Caki2 (cell line): ENCODE measurements around the gene HSDL2. TPM values are rescaled to one million over a fixed set of nuclear protein-coding genes. Genes with fewer than 3 reads are reported as not detected.

Experiments used
- DNase-seq: peaks from one replicate; pipeline ENCODE4 v3.0.0-alpha.2; 2015; ENCODE audit warnings: low read depth
- in situ Hi-C: cut with HindIII; loops from 2 replicates; pipeline ENCODE4 v1.10.0; 2016; ENCODE audit warnings: low sequenced_read_pairs, low pct_unique_long_range_greater_than_20kb, mixed read lengths
- total RNA-seq: library from RNA; depleted of rRNA; stranded (reverse); fragments of >200 nt; shearing (Covaris generic); gene quantifications from 2 replicates; pipeline ENCODE4 v1.2.3, GENCODE V29; 2014; ENCODE audit warnings: low replicate concordance; rRNA removed

The HSDL2 gene
- total RNA-seq: 15.3 and 30.7 TPM in 2 replicates

DNA sequence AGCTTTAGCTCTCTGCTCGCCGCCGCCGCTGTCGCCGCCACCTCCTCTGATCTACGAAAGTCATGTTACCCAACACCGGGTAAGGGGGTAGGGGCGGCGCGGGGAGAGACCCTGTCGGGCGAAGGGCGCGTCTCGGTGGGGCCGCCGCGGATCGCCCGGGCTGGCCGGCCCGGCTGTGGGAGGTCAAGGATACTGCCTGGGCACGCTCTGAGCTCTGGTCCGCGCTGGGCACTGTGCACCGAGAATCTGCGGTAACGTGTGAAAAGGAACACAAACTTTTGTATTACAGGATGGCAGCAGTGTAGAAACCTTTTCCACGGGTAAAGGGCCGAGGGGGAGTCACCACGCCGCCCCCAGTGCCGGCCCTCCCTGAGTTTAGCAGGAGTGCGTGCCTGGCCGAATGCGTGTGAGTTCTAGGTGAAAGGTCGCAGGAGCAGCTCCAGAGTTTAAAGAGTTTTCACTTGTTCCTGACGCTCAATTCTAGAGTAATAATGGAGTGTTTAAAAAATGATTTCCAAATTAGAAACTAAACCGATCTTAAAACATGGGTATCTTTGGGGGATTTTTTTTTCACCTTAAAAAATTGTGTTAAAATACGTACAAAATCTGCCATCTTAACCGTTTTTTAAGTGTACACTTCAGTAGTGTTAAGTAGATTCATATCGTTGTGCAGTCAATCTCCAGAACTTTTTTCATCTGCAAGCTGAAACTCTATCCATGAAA is at the start of gene HSDL2:
Gene HSDL2 (plus strand): TSS at position 7 of the 723 bp plus-strand sequence. CDS start 56 bp downstream, at position 63.
- DNase-seq: no peak
- in situ Hi-C loops: no loop called here

- peak; percentile 42 for DNase-seq
- in situ Hi-C loops: no loop called here
Observed at GRCh38 chr9:112331674-112331952, 48.3 kb upstream of the HSDL2 start.

- DNase-seq: no peak
- in situ Hi-C loops: no loop called here
Observed at GRCh38 chr9:112332214-112332613, 47.7 kb upstream of the HSDL2 start.

- no peak for DNase-seq
- in situ Hi-C loops: no loop called here
Observed at GRCh38 chr9:112332674-112332976, 47.3 kb upstream of the HSDL2 start.

DNA sequence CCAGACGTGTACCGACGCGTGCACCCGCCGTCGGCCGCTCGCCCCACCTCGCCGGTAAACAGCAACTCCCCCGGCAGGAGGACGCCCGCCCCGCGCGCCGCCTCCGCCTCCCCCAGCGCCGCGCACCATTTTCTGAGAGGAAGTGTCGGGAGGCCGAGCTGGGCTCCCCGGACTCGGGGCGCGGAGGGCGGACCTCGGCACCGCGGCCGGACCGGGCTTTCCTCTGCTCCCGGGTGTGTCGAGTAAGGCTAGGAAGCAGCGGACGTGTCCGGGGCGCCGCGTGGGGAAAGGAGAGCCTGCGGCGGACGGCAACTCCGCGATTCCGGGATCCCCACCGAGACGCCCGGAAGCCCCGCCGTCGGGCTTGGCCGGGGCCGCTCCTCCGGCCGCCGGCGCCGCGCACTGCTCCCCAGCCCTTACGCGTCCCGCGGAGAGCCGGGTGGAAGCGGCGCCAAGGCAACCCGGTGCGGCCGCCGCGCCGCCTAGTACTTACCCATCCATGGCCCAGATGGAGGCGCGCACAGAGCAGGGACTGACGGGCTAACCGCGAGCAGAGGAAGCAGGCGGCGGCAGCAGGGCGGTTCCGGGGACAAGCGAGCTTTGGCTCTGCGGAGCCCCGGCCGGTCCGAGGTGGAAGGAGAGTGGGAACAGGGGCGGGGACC is 46.8 kb upstream of the HSDL2 start, which contains the start of gene PTBP3:
Gene PTBP3 (minus strand): TSS at position 643 of the 662 bp plus-strand sequence. CDS start 35,754 bp downstream, outside the sequence.
- in situ Hi-C loops: no loop called here
- peak; percentile 74 for DNase-seq

DNA sequence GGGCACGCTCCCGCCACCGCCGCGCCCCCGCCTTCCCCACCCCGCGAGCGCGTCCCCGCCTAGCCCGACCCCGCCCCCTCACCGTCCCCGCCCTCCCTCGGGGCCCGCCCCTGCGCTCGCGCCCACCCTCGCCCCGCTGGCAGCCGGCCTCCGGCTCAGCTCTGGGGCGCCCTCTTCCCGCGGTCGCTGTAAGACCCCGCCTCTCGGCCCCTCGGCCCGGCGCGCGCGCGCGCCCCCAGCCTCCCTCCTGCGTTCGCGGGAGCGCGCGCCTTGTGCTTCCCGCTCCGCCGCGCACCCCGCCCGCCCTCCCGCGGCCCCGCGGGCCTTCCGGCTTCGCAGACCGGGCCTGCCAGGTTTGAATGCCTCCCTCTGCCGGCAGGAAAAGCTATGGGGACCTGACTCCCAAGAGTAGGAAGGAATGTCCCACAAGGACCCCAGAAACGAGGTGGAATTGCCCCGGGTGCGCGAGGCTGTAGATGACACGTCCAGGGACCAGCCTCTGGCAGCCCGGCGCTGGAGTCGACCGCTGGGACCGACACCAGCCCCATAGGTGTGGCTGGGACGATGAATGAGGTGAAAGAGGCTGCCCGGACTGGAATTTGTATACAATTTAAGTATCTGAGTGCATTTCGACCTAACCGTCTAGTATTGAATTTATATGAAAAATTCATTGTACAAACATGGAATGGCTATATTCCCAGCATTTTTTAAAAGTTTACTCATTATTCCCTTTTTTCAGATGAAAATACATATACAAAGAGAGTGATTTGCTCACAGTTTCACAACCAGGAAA is 46.1 kb upstream of the HSDL2 start:
- DNase-seq: peak; percentile 90
- in situ Hi-C loops: no loop called here

- in situ Hi-C loops: no loop called here
Observed at GRCh38 chr9:112334432-112334841, 45.5 kb upstream of the HSDL2 start.

DNA sequence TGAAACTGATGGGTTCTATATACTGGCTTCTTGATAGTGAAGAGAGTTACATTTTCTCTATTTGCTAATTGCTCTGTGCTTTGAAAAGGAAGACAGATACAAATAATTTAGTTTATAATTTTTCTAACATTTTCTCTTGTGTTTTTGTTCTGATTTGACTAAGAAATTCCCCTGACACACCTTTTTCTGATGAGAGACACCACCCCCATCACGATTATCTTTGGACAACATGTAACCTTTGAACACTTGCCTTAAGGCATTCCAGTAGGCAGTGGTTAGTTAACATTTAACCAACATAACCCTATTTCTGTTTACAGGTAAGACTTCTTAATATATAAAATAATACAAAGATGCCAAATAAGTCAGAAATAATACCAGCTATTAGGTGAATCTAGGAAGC is 42.4 kb upstream of the HSDL2 start:
- DNase-seq: no peak
- in situ Hi-C loops: no loop called here

More at GRCh38 chr9:112334432-112334841, 45.5 kb upstream of the HSDL2 start:
- DNase-seq: peak; percentile 62

- DNase-seq: peak; percentile 68
Observed at GRCh38 chr9:112338561-112338960, 41.3 kb upstream of the HSDL2 start.

GRCh38 chr9:112339886-112340285 is 40.0 kb upstream of the HSDL2 start:
- DNase-seq: no peak
- in situ Hi-C loops: no loop called here

More at GRCh38 chr9:112338561-112338960, 41.3 kb upstream of the HSDL2 start:
- in situ Hi-C loops: no loop called here

- in situ Hi-C loops: no loop called here
- DNase-seq: peak; percentile 89
Observed at GRCh38 chr9:112341730-112342129, 38.2 kb upstream of the HSDL2 start.

GRCh38 chr9:112348257-112349007 is 31.5 kb upstream of the HSDL2 start:
- in situ Hi-C loops: no loop called here
- DNase-seq: peak; percentile 59

- in situ Hi-C loops: no loop called here
- DNase-seq: no peak
Observed at GRCh38 chr9:112349008-112349333, 30.9 kb upstream of the HSDL2 start.

DNA sequence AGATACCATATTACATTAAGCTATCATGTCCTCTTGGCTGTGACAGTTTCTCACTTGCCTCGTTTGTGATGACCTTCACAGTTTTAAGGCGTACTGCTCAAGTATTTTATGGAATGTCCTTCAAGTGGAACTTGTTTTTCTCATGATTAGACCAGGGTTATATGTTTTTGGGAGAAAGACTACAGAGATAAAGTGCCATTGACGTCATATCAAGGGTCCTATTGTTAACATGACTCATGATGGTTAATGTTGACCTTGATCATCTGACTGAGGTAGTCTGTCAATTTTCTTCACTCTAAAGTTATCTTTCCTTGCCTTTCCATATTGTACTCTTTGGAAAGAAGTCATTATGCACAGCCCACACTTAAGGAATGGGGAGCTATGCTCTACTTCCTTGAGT is 28.7 kb upstream of the HSDL2 start:
- DNase-seq: no peak
- in situ Hi-C loops: no loop called here

GRCh38 chr9:112352209-112352608 is 27.7 kb upstream of the HSDL2 start:
- in situ Hi-C loops: no loop called here
- DNase-seq: no peak

GRCh38 chr9:112354081-112354743 is 25.7 kb upstream of the HSDL2 start:
- no peak for DNase-seq
- in situ Hi-C loops: no loop called here

DNA sequence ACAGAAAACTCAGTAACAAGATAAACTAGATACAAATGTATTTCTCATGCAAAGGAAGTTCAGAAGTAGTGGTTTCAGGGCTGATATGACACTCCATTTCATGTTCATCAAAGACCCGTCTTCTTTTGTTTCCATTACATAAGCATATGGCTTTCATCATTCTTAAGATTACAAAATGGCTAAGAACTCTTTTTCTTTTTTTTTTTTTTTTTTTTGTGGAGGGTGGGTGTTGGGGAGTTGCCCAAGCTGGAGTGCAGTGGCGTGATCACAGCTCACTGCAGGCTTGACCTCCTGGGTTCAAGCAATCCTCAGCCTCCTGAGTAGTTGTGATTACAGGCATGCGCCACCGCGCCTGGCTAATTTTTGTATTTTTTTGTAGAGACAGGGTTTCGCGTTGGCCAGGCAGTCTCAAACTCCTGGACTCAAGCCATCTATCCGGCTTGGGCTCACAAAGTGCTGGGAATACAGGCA is 24.4 kb upstream of the HSDL2 start:
- peak; percentile 35 for DNase-seq
- in situ Hi-C loops: no loop called here
